ENCODE results near the gene EPB41L2.

DNA sequence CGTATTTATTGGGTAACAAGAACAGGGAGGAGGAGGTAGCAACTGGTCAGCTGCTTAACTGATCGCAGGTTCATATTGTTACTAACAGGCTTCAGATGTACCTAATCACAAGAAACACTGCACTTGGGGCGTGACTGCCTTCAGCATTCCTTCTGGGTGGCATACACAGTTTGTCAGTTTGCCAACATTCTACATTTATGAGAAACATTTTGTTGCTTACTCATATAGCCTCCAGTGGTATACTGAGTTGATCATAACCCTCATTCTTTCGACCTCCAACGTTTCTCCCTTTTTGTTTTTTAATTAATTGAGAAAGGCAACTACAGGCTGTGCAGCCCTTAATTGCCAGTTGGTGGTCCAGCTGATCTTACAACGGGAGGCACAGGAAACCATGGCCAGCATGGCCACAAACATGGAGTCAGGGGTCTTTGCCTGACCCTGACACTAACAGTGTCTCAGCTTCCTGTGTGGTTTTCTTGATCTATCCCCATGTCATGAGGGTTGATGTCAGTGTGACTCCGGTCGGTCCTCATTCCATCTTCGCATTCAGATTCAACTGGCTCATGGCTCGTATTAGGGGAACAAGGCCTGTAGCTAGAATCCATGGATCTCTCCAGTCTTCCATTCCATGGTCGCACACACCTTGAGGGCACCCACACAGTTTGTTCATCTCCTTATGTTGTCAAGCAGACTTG, 9.4 kb downstream of the EPB41L2 start:
- TF ChIP-seq, protein P1, sequence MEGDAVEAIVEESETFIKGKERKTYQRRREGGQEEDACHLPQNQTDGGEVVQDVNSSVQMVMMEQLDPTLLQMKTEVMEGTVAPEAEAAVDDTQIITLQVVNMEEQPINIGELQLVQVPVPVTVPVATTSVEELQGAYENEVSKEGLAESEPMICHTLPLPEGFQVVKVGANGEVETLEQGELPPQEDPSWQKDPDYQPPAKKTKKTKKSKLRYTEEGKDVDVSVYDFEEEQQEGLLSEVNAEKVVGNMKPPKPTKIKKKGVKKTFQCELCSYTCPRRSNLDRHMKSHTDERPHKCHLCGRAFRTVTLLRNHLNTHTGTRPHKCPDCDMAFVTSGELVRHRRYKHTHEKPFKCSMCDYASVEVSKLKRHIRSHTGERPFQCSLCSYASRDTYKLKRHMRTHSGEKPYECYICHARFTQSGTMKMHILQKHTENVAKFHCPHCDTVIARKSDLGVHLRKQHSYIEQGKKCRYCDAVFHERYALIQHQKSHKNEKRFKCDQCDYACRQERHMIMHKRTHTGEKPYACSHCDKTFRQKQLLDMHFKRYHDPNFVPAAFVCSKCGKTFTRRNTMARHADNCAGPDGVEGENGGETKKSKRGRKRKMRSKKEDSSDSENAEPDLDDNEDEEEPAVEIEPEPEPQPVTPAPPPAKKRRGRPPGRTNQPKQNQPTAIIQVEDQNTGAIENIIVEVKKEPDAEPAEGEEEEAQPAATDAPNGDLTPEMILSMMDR (IDR thresholded peaks at IDR 0.05 in 4 of 5, conservative IDR thresholded peaks at IDR 0.05 in 1 of 5): no peak
- TF ChIP-seq POLR2A (IDR thresholded peaks at IDR 0.05): no peak
